Panc1 (cell line): ENCODE data around the gene ADAMTS10. TPM values are rescaled to one million over a fixed set of nuclear protein-coding genes. Genes with fewer than 3 reads are reported as not detected.
A peak's percentile ranks its signal among the peaks of the same experiment; 100 is the strongest.

Source experiments
- ATAC-seq: fragments of 200-7000 bp; cut with Tn5 transposase; 2 replicates; pipeline ENCODE4 v1.9.1; 2020; ENCODE audit warnings: mild to moderate bottlenecking, moderate library complexity
- BruUV-seq: library from RNA; stranded (reverse); fragments of 400-500 nt; replicated peaks from 2 replicates; lab custom pipeline; 2021; lab: Mats Ljungman, UMichigan
- CTCF ChIA-PET: fragments of 300-600 bp; sonication (Branson Sonifier 250); formaldehyde crosslinking; loops from one replicate; lab custom pipeline; 2022; ENCODE audit warnings: antibody characterized with exemption; lab: Charles Lee
- POLR2A ChIA-PET: fragments of 300-600 bp; sonication (Branson Sonifier 250); formaldehyde crosslinking; loops from one replicate; lab custom pipeline; 2022; ENCODE audit warnings: antibody characterized with exemption; lab: Charles Lee
- DNase-seq: peaks from one replicate; pipeline ENCODE4 v3.0.0-alpha.2; 2010; ENCODE audit warnings: low read depth, low spot score
- H3K27ac ChIP-seq: 2 replicates; pipeline ENCODE4 v1.5.1; 2011; ENCODE audit warnings: mild to moderate bottlenecking, low read length, inconsistent platforms
- H3K27me3 ChIP-seq: fragments of 200-500 bp; sonication (Bioruptor generic); 2 replicates; pipeline ENCODE4 v1.6.0; 2014; ENCODE audit warnings: low read length, inconsistent platforms; ENCODE audit not compliant: control insufficient read depth, insufficient read depth
- H3K36me3 ChIP-seq: fragments of 200-500 bp; sonication (Bioruptor generic); 2 replicates; pipeline ENCODE4 v1.5.1; 2014; ENCODE audit warnings: inconsistent platforms, mild to moderate bottlenecking, low read length, moderate library complexity; ENCODE audit not compliant: control insufficient read depth, insufficient read depth
- H3K4me1 ChIP-seq: 2 replicates; pipeline ENCODE4 v1.5.1; 2011; ENCODE audit warnings: inconsistent platforms, mild to moderate bottlenecking, low read length, moderate library complexity; ENCODE audit not compliant: control insufficient read depth, insufficient read depth
- H3K4me3 ChIP-seq, 2 experiments: 2 replicates each; pipeline ENCODE4 v1.5.1; 2011 to 2012; ENCODE audit warnings: low read depth in 2 of 2, low read length in 2 of 2, mild to moderate bottlenecking in 2 of 2, inconsistent platforms in 1 of 2, moderate library complexity in 1 of 2
- H3K9me3 ChIP-seq: fragments of 200-500 bp; sonication (Bioruptor generic); 2 replicates; pipeline ENCODE4 v1.5.1; 2014; ENCODE audit warnings: low read depth, mild to moderate bottlenecking, inconsistent platforms, low read length, moderate library complexity; ENCODE audit not compliant: control insufficient read depth, insufficient read depth
- POLR2AphosphoS5 ChIP-seq: IDR thresholded peaks from 2 replicates; pipeline ENCODE4 v1.6.1; 2012; ENCODE audit warnings: mild to moderate bottlenecking, low read depth, low read length, moderate library complexity
- REST ChIP-seq, 2 experiments: IDR thresholded peaks; 2 replicates each; pipeline ENCODE4 v1.6.1; 2011 to 2012; ENCODE audit warnings: low read depth in 2 of 2, control low read depth in 1 of 2, low read length in 1 of 2, mild to moderate bottlenecking in 1 of 2, moderate library complexity in 1 of 2; ENCODE audit not compliant: insufficient read depth in 1 of 2
- SIN3A ChIP-seq: IDR thresholded peaks from 2 replicates; pipeline ENCODE4 v1.6.1; 2012; ENCODE audit warnings: low read depth, mild to moderate bottlenecking, low read length, moderate library complexity, borderline replicate concordance; ENCODE audit not compliant: insufficient read depth
- TCF7L2 ChIP-seq: IDR thresholded peaks from 2 replicates; pipeline ENCODE4 v1.6.1; 2011; ENCODE audit warnings: mild to moderate bottlenecking, low read depth, low read length, inconsistent platforms
- in situ Hi-C: cut with HindIII; loops from 2 replicates; pipeline ENCODE4 v1.10.0; 2016; ENCODE audit warnings: low sequenced_read_pairs, low pct_unique_long_range_greater_than_20kb
- intact Hi-C: fragments of 100-400 bp; cut with micrococcal nuclease; formaldehyde crosslinking; loops from one replicate; pipeline ENCODE4 v1.10.0; 2022; ENCODE audit not compliant: unreplicated experiment
- total RNA-seq: library from RNA; stranded (reverse); gene quantifications from one replicate; pipeline ENCODE4 v1.2.1, GENCODE V29; 2021; ENCODE audit not compliant: unreplicated experiment
- TF ChIP-seq, protein P1 (sequence below): fragments of 450-650 bp; IDR thresholded peaks from 2 replicates; pipeline ENCODE4 v1.5.1; 2017; ENCODE audit warnings: mild to moderate bottlenecking

ADAMTS10 gene
- total RNA-seq, 1 experiment from 2014 or later: 10.0 TPM

GRCh38 chr19:8635422-8635821 lies 24.9 kb upstream of the ADAMTS10 start:
- H3K4me1 ChIP-seq: peaks cover 12% of the 10 kb centered on the region
- TF ChIP-seq, protein P1, sequence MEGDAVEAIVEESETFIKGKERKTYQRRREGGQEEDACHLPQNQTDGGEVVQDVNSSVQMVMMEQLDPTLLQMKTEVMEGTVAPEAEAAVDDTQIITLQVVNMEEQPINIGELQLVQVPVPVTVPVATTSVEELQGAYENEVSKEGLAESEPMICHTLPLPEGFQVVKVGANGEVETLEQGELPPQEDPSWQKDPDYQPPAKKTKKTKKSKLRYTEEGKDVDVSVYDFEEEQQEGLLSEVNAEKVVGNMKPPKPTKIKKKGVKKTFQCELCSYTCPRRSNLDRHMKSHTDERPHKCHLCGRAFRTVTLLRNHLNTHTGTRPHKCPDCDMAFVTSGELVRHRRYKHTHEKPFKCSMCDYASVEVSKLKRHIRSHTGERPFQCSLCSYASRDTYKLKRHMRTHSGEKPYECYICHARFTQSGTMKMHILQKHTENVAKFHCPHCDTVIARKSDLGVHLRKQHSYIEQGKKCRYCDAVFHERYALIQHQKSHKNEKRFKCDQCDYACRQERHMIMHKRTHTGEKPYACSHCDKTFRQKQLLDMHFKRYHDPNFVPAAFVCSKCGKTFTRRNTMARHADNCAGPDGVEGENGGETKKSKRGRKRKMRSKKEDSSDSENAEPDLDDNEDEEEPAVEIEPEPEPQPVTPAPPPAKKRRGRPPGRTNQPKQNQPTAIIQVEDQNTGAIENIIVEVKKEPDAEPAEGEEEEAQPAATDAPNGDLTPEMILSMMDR: no peak
- TF ChIP-seq TCF7L2 (no peak), REST (IDR thresholded peaks at IDR 0.05; ENCODE audit: insufficient read depth in 1 of 2, low read depth in 2 of 2, low read length in 1 of 2) (no peak), SIN3A (no peak), POLR2AphosphoS5 (no peak)
- H3K27me3 ChIP-seq: no peaks in the 10 kb centered on the region
- ATAC-seq: 0 out of 2 replicates have a peak, but pooled peaks have one; percentile 37
- peak; percentile 68 for DNase-seq
- ChIA-PET POLR2A (no interaction called here), CTCF (no interaction called here)
- no peak overlapping the region for H3K27ac ChIP-seq
- intact Hi-C loops: no loop called here
- no peaks in the 10 kb centered on the region for H3K9me3 ChIP-seq
- no peaks in the 10 kb centered on the region for H3K36me3 ChIP-seq
- in situ Hi-C loops: no loop called here
- no peak overlapping the region for H3K4me3 ChIP-seq
- BruUV-seq: no TSS peak

DNA sequence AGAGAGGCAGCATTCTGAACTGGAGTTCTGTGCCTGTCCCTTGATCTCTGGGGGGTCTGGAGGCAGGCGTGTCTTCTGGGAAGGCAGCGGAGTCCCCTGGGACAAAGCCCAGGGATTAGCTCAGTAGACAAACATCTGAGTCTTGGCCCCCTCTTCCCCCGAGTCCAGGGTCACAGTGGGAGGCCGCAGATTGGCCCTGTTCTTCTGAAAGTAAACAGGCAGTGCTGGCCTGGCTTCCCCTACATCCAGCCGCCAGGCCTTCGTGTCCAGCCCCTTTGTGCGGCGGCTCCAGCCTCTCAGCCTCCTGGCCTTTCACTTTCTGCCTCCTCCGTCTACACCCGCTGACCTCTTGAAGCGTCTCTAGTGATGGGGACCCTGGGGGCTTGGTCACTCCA lies 20.9 kb upstream of the ADAMTS10 start:
- Histone ChIP-seq H3K27ac (no peak overlapping the region), H3K9me3 (no peaks in the 10 kb centered on the region), H3K36me3 (no peaks in the 10 kb centered on the region), H3K27me3 (no peaks in the 10 kb centered on the region), H3K4me1 (no peaks in the 10 kb centered on the region), H3K4me3 (no peak overlapping the region)
- DNase-seq (no peak), ATAC-seq (peak; percentile 72)
- intact Hi-C loops: no loop called here
- in situ Hi-C loops: no loop called here
- TF ChIP-seq POLR2AphosphoS5 (no peak), REST (IDR thresholded peaks at IDR 0.05; ENCODE audit: insufficient read depth in 1 of 2, low read depth in 2 of 2, low read length in 1 of 2) (no peak), SIN3A (no peak), TCF7L2 (no peak; the same call in none of the 2 replicates)
- TF ChIP-seq, protein P1: no peak
- no TSS peak for BruUV-seq
- ChIA-PET CTCF (interaction anchor here (0.6 kb wide), 1 partner anchor 9 kb away, joined by 9 read pairs; no protein-coding TSS in a partner anchor), POLR2A (no interaction called here)
